Adrenal gland (tissue), 5 donors: Measurements from ENCODE around the gene TRIM47.

Source experiments
- CTCF ChIP-seq, 6 experiments: fragments of 450-650 bp in 4 of 6; fragments of 200-600 bp in 2 of 6; sonication (generic) in 1 of 6; IDR thresholded peaks; 1 replicate in 5 of 6; 2 replicates in 1 of 6; pipeline versions ENCODE4 v1.5.1 to v1.8.0; 2016 to 2021; ENCODE audit warnings: antibody characterized with exemption in 6 of 6, mild to moderate bottlenecking in 2 of 6, moderate library complexity in 1 of 6
- POLR2A ChIP-seq, 2 donors: fragments of 450-650 bp; IDR thresholded peaks; one replicate each; pipeline ENCODE4 v1.6.1; 2017; ENCODE audit warnings: antibody characterized with exemption in 2 of 2, mild to moderate bottlenecking in 2 of 2, moderate library complexity in 1 of 2
- donor health status: DM: no; HTN: no; CAD: no.

DNA sequence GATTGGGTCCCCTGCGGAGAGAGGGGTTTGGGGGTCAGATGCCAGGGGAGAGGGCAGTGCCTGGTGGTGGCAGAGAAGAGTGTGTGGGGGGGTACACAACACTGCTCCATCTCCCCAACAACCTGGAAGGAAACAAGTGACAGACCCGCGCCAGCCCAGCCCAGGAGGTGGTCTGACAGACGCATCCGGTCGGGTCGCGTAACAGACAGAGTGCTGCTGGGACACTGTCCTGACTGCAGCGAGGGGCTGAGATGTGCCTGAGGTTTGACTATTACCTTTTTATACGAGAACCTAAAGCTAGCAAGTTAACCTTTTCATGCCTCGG lies 50.3 kb downstream of the TRIM47 start:
- no peak for TF ChIP-seq POLR2A (IDR thresholded peaks at IDR 0.05)
- TF ChIP-seq CTCF (IDR thresholded peaks at IDR 0.05): no peak
